Nucleus accumbens (tissue), 56 donors: ENCODE data around the gene SYNE4.
"Not testable (repeated sequence)": the region's sequence is repeated elsewhere in the genome, so short reads cannot be mapped to it uniquely, and the experiment has no call there.

Source experiments
- DNase-seq, 56 donors: peaks; one replicate each; lab custom pipeline; 2025; lab: John Stamatoyannopoulos, UW

The SYNE4 gene

GRCh38 chr19:35991731-35992450 is 16.7 kb downstream of the SYNE4 start:
- no peak for DNase-seq

- DNase-seq, result no peak
These were observed 17.6 kb downstream of the SYNE4 start for GRCh38 chr19:35990771-35991730.

GRCh38 chr19:35990156-35990555 is 18.5 kb downstream of the SYNE4 start:
- no peak for DNase-seq

GRCh38 chr19:35988824-35989223 is 19.8 kb downstream of the SYNE4 start:
- DNase-seq, result no peak

- DNase-seq, result no peak
These were observed 21.1 kb downstream of the SYNE4 start for GRCh38 chr19:35987571-35987896.

- DNase-seq, result peak in 23 of 56 donors; percentile 7 to 60 (median 27)
These were observed 21.7 kb downstream of the SYNE4 start for GRCh38 chr19:35986664-35987570.

GRCh38 chr19:35986111-35986510 is 22.5 kb downstream of the SYNE4 start:
- no peak for DNase-seq

- no peak for DNase-seq
These were observed 25.4 kb downstream of the SYNE4 start for GRCh38 chr19:35983177-35983576.

GRCh38 chr19:35980997-35981396 is 27.6 kb downstream of the SYNE4 start:
- DNase-seq, result not testable (repeated sequence)

GRCh38 chr19:35978832-35979365 is 29.7 kb downstream of the SYNE4 start:
- DNase-seq, result peak in 7 of 56 donors; percentile 3 to 52 (median 20)

- no peak for DNase-seq
These were observed 30.3 kb downstream of the SYNE4 start for GRCh38 chr19:35978271-35978670.

GRCh38 chr19:35977446-35978222 is 31.0 kb downstream of the SYNE4 start:
- no peak for DNase-seq

GRCh38 chr19:35975608-35976214 is 32.9 kb downstream of the SYNE4 start:
- DNase-seq, result no peak

GRCh38 chr19:35973487-35973886 is 35.1 kb downstream of the SYNE4 start:
- DNase-seq, result no peak

- DNase-seq, result no peak
These were observed 41.8 kb downstream of the SYNE4 start for GRCh38 chr19:35966771-35967170.

- DNase-seq, result peak in 1 of 56 donors; percentile 34
These were observed 45.1 kb downstream of the SYNE4 start for GRCh38 chr19:35963514-35963913.

GRCh38 chr19:35960432-35960972 is 48.1 kb downstream of the SYNE4 start:
- DNase-seq, result no peak

GRCh38 chr19:35959968-35960320 is 48.7 kb downstream of the SYNE4 start:
- no peak for DNase-seq
